PFSK-1 (cell line): Measurements from ENCODE around the gene PRKN.

Experiments used
- POLR2AphosphoS5 ChIP-seq: IDR thresholded peaks from 2 replicates; pipeline ENCODE4 v1.6.1; 2012; ENCODE audit warnings: low read depth, mild to moderate bottlenecking, control low read depth, low read length, moderate library complexity
- SIN3A ChIP-seq: IDR thresholded peaks from 2 replicates; pipeline ENCODE4 v1.6.1; 2012; ENCODE audit warnings: mild to moderate bottlenecking, low read length, moderate library complexity, borderline replicate concordance; ENCODE audit not compliant: insufficient read depth
- TAF1 ChIP-seq: IDR thresholded peaks from 2 replicates; pipeline ENCODE4 v1.6.1; 2012; ENCODE audit warnings: low read length, control low read depth, borderline replicate concordance; ENCODE audit not compliant: insufficient read depth

GRCh38 chr6:162497389-162497788 is 230.2 kb downstream of the PRKN start:
- TF ChIP-seq POLR2AphosphoS5: no peak
- TF ChIP-seq TAF1: no peak
- TF ChIP-seq SIN3A: no peak
